SK-N-SH treated with all-trans-retinoic acid at 6 μM for 48 hours (cell line): ENCODE data around the gene XPR1.

Experiments
- ARNTL ChIP-seq: fragments of 450-650 bp; formaldehyde crosslinking; IDR thresholded peaks from 2 replicates; pipeline ENCODE4 v1.5.0; 2020; ENCODE audit warnings: low read depth, mild to moderate bottlenecking, moderate library complexity, borderline replicate concordance
- ISL1 ChIP-seq: fragments of 250-450 bp; sonication (Bioruptor Pico); IDR thresholded peaks from 2 replicates; pipeline ENCODE4 v2.1.2; 2022; ENCODE audit warnings: mild to moderate bottlenecking, moderate library complexity
- RARB ChIP-seq: fragments of 250-450 bp; sonication (Bioruptor Pico); IDR thresholded peaks from 2 replicates; pipeline ENCODE4 v1.8.0; 2021; ENCODE audit warnings: mild to moderate bottlenecking, moderate library complexity
- SNAI2 ChIP-seq: fragments of 250-450 bp; sonication (Bioruptor Pico); IDR thresholded peaks from 2 replicates; pipeline ENCODE4 v1.5.0; 2020; ENCODE audit warnings: mild to moderate bottlenecking, moderate library complexity
- TOX ChIP-seq: fragments of 250-450 bp; sonication (Bioruptor Pico); IDR thresholded peaks from 2 replicates; pipeline ENCODE4 v1.8.0; 2021; ENCODE audit warnings: mild to moderate bottlenecking, moderate library complexity, borderline replicate concordance
- ZC3H10 ChIP-seq: fragments of 250-450 bp; sonication (Bioruptor Pico); IDR thresholded peaks from 2 replicates; pipeline ENCODE4 v1.5.1; 2021; ENCODE audit warnings: mild to moderate bottlenecking, moderate library complexity
- ZFP3 ChIP-seq: fragments of 250-450 bp; sonication (Bioruptor Pico); IDR thresholded peaks from 2 replicates; pipeline ENCODE4 v1.5.0; 2020; ENCODE audit warnings: mild to moderate bottlenecking, moderate library complexity
- ZFP30 ChIP-seq: fragments of 450-650 bp; formaldehyde crosslinking; IDR thresholded peaks from 2 replicates; pipeline ENCODE4 v1.5.0; 2022; ENCODE audit warnings: mild to moderate bottlenecking, moderate library complexity
- ZNF565 ChIP-seq: fragments of 450-650 bp; formaldehyde crosslinking; conservative IDR thresholded peaks from 2 replicates; pipeline ENCODE4 v1.5.0; 2020; ENCODE audit warnings: low read depth, mild to moderate bottlenecking, moderate library complexity
- TF ChIP-seq, protein P1 (sequence below): fragments of 250-450 bp; sonication (Bioruptor Pico); IDR thresholded peaks from 2 replicates; pipeline ENCODE4 v1.8.0; 2020; ENCODE audit warnings: mild to moderate bottlenecking, moderate library complexity, borderline replicate concordance
- TF ChIP-seq, protein P2 (sequence below): fragments of 250-450 bp; sonication (Bioruptor Pico); IDR thresholded peaks from 2 replicates; pipeline ENCODE4 v1.5.1; 2020; ENCODE audit warnings: low read depth, mild to moderate bottlenecking, moderate library complexity
- TF ChIP-seq, protein P3 (sequence below): fragments of 250-450 bp; sonication (Bioruptor Pico); IDR thresholded peaks from 2 replicates; pipeline ENCODE4 v1.5.0; 2020; ENCODE audit warnings: mild to moderate bottlenecking, moderate library complexity
- TF ChIP-seq, protein P4 (sequence below): fragments of 250-450 bp; sonication (Bioruptor Pico); IDR thresholded peaks from 2 replicates; pipeline ENCODE4 v1.5.1; 2021; ENCODE audit warnings: mild to moderate bottlenecking, moderate library complexity

DNA sequence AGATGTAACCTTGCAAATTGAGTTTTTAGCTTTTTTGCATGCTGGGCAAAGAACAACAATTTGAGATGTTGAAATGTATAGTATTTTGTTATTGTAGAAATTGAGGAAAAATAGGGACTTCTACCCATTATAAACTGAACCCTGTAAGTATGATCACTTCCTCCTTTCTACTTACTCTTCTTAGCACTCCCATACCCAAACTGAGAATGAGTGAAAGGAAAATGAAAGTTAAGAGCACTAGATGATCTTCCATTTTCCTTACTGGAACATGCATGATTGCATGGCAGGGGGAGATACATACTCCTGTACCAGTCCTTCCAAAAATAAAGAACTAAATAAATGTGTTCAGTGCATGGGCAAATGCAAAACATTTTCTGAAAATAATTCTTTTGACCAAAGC, 173.5 kb downstream of the XPR1 start:
- TF ChIP-seq, protein P1, sequence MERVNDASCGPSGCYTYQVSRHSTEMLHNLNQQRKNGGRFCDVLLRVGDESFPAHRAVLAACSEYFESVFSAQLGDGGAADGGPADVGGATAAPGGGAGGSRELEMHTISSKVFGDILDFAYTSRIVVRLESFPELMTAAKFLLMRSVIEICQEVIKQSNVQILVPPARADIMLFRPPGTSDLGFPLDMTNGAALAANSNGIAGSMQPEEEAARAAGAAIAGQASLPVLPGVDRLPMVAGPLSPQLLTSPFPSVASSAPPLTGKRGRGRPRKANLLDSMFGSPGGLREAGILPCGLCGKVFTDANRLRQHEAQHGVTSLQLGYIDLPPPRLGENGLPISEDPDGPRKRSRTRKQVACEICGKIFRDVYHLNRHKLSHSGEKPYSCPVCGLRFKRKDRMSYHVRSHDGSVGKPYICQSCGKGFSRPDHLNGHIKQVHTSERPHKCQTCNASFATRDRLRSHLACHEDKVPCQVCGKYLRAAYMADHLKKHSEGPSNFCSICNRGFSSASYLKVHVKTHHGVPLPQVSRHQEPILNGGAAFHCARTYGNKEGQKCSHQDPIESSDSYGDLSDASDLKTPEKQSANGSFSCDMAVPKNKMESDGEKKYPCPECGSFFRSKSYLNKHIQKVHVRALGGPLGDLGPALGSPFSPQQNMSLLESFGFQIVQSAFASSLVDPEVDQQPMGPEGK (CRISPR knock-in tag), result no peak
- TF ChIP-seq RARB (CRISPR knock-in tag) (no peak), ZFP30 (CRISPR knock-in tag) (no peak), ARNTL (CRISPR knock-in tag) (no peak), ZFP3 (no peak), ZNF565 (CRISPR knock-in tag) (no peak), TOX (CRISPR knock-in tag) (no peak), SNAI2 (CRISPR knock-in tag) (no peak), ZC3H10 (CRISPR knock-in tag) (no peak), ISL1 (CRISPR knock-in tag) (no peak)
- TF ChIP-seq, protein P2, sequence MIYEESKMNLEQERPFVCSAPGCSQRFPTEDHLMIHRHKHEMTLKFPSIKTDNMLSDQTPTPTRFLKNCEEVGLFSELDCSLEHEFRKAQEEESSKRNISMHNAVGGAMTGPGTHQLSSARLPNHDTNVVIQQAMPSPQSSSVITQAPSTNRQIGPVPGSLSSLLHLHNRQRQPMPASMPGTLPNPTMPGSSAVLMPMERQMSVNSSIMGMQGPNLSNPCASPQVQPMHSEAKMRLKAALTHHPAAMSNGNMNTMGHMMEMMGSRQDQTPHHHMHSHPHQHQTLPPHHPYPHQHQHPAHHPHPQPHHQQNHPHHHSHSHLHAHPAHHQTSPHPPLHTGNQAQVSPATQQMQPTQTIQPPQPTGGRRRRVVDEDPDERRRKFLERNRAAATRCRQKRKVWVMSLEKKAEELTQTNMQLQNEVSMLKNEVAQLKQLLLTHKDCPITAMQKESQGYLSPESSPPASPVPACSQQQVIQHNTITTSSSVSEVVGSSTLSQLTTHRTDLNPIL (CRISPR knock-in tag), result no peak
- TF ChIP-seq, protein P3, sequence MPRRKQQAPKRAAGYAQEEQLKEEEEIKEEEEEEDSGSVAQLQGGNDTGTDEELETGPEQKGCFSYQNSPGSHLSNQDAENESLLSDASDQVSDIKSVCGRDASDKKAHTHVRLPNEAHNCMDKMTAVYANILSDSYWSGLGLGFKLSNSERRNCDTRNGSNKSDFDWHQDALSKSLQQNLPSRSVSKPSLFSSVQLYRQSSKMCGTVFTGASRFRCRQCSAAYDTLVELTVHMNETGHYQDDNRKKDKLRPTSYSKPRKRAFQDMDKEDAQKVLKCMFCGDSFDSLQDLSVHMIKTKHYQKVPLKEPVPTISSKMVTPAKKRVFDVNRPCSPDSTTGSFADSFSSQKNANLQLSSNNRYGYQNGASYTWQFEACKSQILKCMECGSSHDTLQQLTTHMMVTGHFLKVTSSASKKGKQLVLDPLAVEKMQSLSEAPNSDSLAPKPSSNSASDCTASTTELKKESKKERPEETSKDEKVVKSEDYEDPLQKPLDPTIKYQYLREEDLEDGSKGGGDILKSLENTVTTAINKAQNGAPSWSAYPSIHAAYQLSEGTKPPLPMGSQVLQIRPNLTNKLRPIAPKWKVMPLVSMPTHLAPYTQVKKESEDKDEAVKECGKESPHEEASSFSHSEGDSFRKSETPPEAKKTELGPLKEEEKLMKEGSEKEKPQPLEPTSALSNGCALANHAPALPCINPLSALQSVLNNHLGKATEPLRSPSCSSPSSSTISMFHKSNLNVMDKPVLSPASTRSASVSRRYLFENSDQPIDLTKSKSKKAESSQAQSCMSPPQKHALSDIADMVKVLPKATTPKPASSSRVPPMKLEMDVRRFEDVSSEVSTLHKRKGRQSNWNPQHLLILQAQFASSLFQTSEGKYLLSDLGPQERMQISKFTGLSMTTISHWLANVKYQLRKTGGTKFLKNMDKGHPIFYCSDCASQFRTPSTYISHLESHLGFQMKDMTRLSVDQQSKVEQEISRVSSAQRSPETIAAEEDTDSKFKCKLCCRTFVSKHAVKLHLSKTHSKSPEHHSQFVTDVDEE (CRISPR knock-in tag), result no peak
- TF ChIP-seq, protein P4, sequence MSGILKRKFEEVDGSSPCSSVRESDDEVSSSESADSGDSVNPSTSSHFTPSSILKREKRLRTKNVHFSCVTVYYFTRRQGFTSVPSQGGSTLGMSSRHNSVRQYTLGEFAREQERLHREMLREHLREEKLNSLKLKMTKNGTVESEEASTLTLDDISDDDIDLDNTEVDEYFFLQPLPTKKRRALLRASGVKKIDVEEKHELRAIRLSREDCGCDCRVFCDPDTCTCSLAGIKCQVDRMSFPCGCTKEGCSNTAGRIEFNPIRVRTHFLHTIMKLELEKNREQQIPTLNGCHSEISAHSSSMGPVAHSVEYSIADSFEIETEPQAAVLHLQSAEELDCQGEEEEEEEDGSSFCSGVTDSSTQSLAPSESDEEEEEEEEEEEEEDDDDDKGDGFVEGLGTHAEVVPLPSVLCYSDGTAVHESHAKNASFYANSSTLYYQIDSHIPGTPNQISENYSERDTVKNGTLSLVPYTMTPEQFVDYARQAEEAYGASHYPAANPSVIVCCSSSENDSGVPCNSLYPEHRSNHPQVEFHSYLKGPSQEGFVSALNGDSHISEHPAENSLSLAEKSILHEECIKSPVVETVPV (CRISPR knock-in tag), result no peak
